Heart right ventricle (tissue), 16 donors: Measurements from ENCODE around the gene SSU72. TPM values are rescaled to one million over a fixed set of nuclear protein-coding genes. Genes with fewer than 3 reads are reported as not detected.

Experiments used
- ATAC-seq, 8 donors: fragments of 200-7000 bp; cut with Tn5 transposase; one replicate each; pipeline ENCODE4 v1.9.1; 2020; ENCODE audit warnings: mild to moderate bottlenecking in 8 of 8, moderate library complexity in 8 of 8, moderate number of reproducible peaks in 1 of 8
- DNase-seq, 2 donors: peaks; one replicate each; pipeline ENCODE4 v3.0.0-alpha.2; 2020
- H3K27ac ChIP-seq, 10 donors: fragments of 200-600 bp; sonication (generic) in 2 of 10; one replicate each; pipeline versions ENCODE4 v1.5.0 to v1.8.0; 2020 to 2022; ENCODE audit warnings: mild to moderate bottlenecking in 3 of 10
- H3K27me3 ChIP-seq, 7 donors: fragments of 200-600 bp; one replicate each; pipeline ENCODE4 v1.8.0; 2021 to 2022; ENCODE audit warnings: mild to moderate bottlenecking in 2 of 7
- H3K36me3 ChIP-seq, 9 donors: fragments of 200-600 bp; sonication (generic) in 1 of 9; one replicate each; pipeline versions ENCODE4 v1.5.0 to v1.8.0; 2020 to 2022; ENCODE audit warnings: mild to moderate bottlenecking in 2 of 9
- H3K4me1 ChIP-seq, 9 donors: fragments of 200-600 bp; sonication (generic) in 1 of 9; one replicate each; pipeline versions ENCODE4 v1.5.0 to v1.8.0; 2020 to 2022; ENCODE audit warnings: mild to moderate bottlenecking in 4 of 9
- H3K4me3 ChIP-seq, 10 donors: fragments of 200-600 bp; sonication (generic) in 2 of 10; one replicate each; pipeline versions ENCODE4 v1.5.0 to v1.8.0; 2020 to 2022; ENCODE audit warnings: mild to moderate bottlenecking in 7 of 10, moderate library complexity in 2 of 10
- H3K9me3 ChIP-seq, 11 donors: fragments of 200-600 bp in 10 of 11; sonication (generic) in 2 of 11; one replicate each; pipeline versions ENCODE4 v1.5.0 to v1.8.0; 2013 to 2022; ENCODE audit warnings: mild to moderate bottlenecking in 2 of 11, control low read depth in 1 of 11, moderate library complexity in 1 of 11
- CTCF ChIP-seq, 9 donors: fragments of 200-600 bp; sonication (generic) in 2 of 9; IDR thresholded peaks; one replicate each; pipeline versions ENCODE4 v1.5.0 to v1.8.0; 2021 to 2022; ENCODE audit warnings: antibody characterized with exemption in 9 of 9, mild to moderate bottlenecking in 5 of 9, moderate library complexity in 1 of 9
- WGBS, 2 donors: extraction: QIAGEN DNeasy Blood & Tissue Kit; methylation state at CpG; one replicate each; pipeline ENCODE4 v1.1.7; 2013; ENCODE audit warnings: inconsistent platforms in 1 of 2; 5-methylcytosine and 5-hydroxymethylcytosine counted together
- intact Hi-C, 10 donors: fragments of 100-400 bp; cut with DNase I; formaldehyde crosslinking; loops; one replicate each; pipeline versions ENCODE4 v1.11.1 to v1.14.2; 2022
- polyA plus RNA-seq, 2 donors: library from polyadenylated mRNA; stranded (reverse); fragments of 200-250 nt; gene quantifications; one replicate each; pipeline ENCODE4 v1.2.3, GENCODE V29; 2013
- total RNA-seq, 10 donors: library from RNA; stranded (reverse); fragmentation: NEBNext Ultra II Directional in 3 of 10; extraction: Animal tissue kit (Norgen Biotek cat#: 25700) in 3 of 10; gene quantifications; one replicate each; pipeline versions ENCODE4 v1.2.1 to v1.2.4, GENCODE V29; 2021 to 2023
- donor health status: Arrhythmogenic right ventricular cardiomyopathy.
- donor health status: ischemic (EF 13 %, LVEDD 7.1; RV severe dilation, severe dysfunction).
- donor health status: healthy with polysubstance abuse.
- donor health status: DM: no; HTN: yes; CAD: no.
- donor health status: DM: no; HTN: no; CAD: no.
- donor health status: ischemic (EF 25% LVEDD 6.9; RV normal size, moderate dysfunction).
- donor health status: ischemic (EF 25% LVEDD 5.7; RV mildly dilated, moderate dysfunction).
- donor health status: healthy.
- donor health status: DM: yes; HTN: yes; CAD: no.
- donor health status: Ischemic cardiomyopathy.
- donor health status: ischemic (EF 35%, LVEDD 5.7; RV mildly dilated, moderate dysfunction).
- donor health status: nonischemic (EF 11% LVEDD 7.7; RV severe dilation, severe dysfunction).
- donor health status: DM: yes; HTN: yes; CAD: no.
- donor health status: PGD.
- donor health status: ischemic (EF 29% LVEDD 5.4; RV normal size, mild dysfunction).
- donor health status: nonischemic (EF 23%, LVEDD 6.1; RV moderate dilation, normal function).

SSU72 gene
- total and polyA plus RNA-seq, 12 donors = 73.8 to 138 (median 87.2) TPM

GRCh38 chr1:1601564-1602303, 27.1 kb upstream of the SSU72 start:
- peaks cover 0 to 30% (median 14%) of the 10 kb centered on the region in 9 donors for H3K4me1 ChIP-seq
- no peaks in the 10 kb centered on the region for H3K36me3 ChIP-seq
- H3K4me3 ChIP-seq = no peak overlapping the region
- no peaks in the 10 kb centered on the region for H3K9me3 ChIP-seq
- no peak for TF ChIP-seq CTCF (IDR thresholded peaks at IDR 0.05)
- intact Hi-C loops = no loop called here
- DNase-seq (no peak), ATAC-seq (no peak)
- peaks cover 13 to 59% (median 44%) of the 10 kb centered on the region in 7 donors for H3K27me3 ChIP-seq
- WGBS, 2 donors = 87 to 91% methylated on average over 15 of the region's 15 CpGs
- H3K27ac ChIP-seq = no peak overlapping the region

DNA sequence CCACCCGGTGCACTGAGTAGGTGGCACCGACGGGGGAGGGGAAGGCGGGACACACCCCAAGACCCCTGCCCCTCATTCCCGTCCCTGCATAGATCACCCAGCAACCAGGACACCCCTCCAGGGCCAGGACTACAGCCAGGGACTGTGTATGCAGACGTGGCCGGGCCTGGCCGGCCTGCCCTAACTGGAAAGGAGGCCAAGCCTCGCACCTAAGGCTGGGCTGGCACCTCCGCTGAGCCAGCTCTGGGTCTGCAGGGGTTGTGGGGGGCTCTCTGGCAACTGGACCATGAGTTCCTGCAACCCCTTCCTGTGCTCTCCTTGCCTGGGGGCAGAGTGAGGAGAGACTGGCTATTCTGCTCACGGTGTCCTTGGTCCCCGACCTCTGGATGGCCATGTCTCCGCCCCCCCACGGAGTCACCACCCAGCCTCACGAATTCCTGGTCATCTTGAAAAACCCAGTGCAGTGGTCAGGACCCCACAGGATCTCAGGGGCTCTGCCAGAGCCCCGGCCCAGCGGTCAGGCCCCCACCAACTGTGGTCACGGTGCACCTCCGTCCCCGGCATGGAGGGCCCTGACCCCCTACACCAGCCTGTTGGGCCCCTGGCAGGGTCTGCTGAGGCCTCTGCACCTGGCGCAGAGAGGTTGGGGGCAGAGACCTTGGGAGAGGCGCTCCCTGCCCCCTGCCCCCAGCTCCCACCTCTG, 26.3 kb upstream of the SSU72 start:
- H3K36me3 ChIP-seq = no peaks in the 10 kb centered on the region
- DNase-seq (no peak), ATAC-seq (no peak)
- H3K9me3 ChIP-seq = no peaks in the 10 kb centered on the region
- H3K4me1 ChIP-seq = peaks cover 0 to 30% (median 14%) of the 10 kb centered on the region in 9 donors
- H3K27me3 ChIP-seq = peaks cover 13 to 66% (median 49%) of the 10 kb centered on the region in 7 donors
- WGBS, 2 donors = 74 to 76% methylated on average over 20 to 22 of the region's 22 CpGs
- no peak overlapping the region for H3K27ac ChIP-seq
- H3K4me3 ChIP-seq = peak overlapping the region in 3 of 10 donors; percentile 37 to 54 (median 49)
- intact Hi-C loops = no loop called here
- TF ChIP-seq CTCF (IDR thresholded peaks at IDR 0.05) = no peak

GRCh38 chr1:1599935-1600860, 25.5 kb upstream of the SSU72 start, which contains the start of gene FNDC10:
Gene FNDC10, minus strand, starts transcription at chr1:1600135. Its CDS starts 120 bp downstream, at chr1:1600015.
- no peak for ATAC-seq
- 3 to 4% methylated on average over 67 to 108 of the region's 125 CpGs for WGBS, 2 donors
- intact Hi-C loops = no loop called here
- no peak for TF ChIP-seq CTCF (IDR thresholded peaks at IDR 0.05)
- Histone ChIP-seq H3K27ac (no peak within 1 kb of the TSS), H3K9me3 (no peaks in the 10 kb centered on the region), H3K4me3 (peak within 1 kb of the TSS in 9 of 10 donors; percentile 31 to 54 (median 44)), H3K36me3 (no peaks in the 10 kb centered on the region), H3K27me3 (peaks cover 13 to 66% (median 49%) of the 10 kb centered on the region in 7 donors), H3K4me1 (peaks cover 0 to 30% (median 14%) of the 10 kb centered on the region in 9 donors)
- peak in 1 of 2 donors; percentile 10 for DNase-seq
